Trophoblast cell (in vitro differentiated cells and primary cell): ENCODE measurements around the gene RGPD3.
"Not testable (repeated sequence)": the region's sequence is repeated elsewhere in the genome, so short reads cannot be mapped to it uniquely, and the experiment has no call there.

Source experiments
- DNase-seq, 2 donors: peaks; one replicate each; pipeline ENCODE4 v3.0.0-alpha.2; 2016
- H2AFZ ChIP-seq: 2 replicates; pipeline ENCODE4 v1.6.1; 2013; ENCODE audit warnings: low read length, moderate library complexity, mild to moderate bottlenecking; ENCODE audit not compliant: insufficient read depth, poor library complexity
- H2AK5ac ChIP-seq: 2 replicates; pipeline ENCODE4 v1.6.1; 2013; ENCODE audit warnings: mild to moderate bottlenecking, low read length
- H2BK120ac ChIP-seq: 2 replicates; pipeline ENCODE4 v1.6.1; 2013; ENCODE audit warnings: low read length, mild to moderate bottlenecking, moderate library complexity; ENCODE audit not compliant: insufficient read depth, poor library complexity
- H2BK12ac ChIP-seq: 2 replicates; pipeline ENCODE4 v1.6.1; 2013; ENCODE audit warnings: mild to moderate bottlenecking, low read length, moderate library complexity
- H2BK5ac ChIP-seq: 2 replicates; pipeline ENCODE4 v1.6.1; 2013; ENCODE audit warnings: low read length, low read depth, moderate library complexity, mild to moderate bottlenecking; ENCODE audit not compliant: poor library complexity
- H3K14ac ChIP-seq: 2 replicates; pipeline ENCODE4 v1.6.1; 2013; ENCODE audit warnings: mild to moderate bottlenecking, low read length
- H3K18ac ChIP-seq: 2 replicates; pipeline ENCODE4 v1.6.1; 2013; ENCODE audit warnings: mild to moderate bottlenecking, low read length
- H3K23ac ChIP-seq: 2 replicates; pipeline ENCODE4 v1.6.1; 2013; ENCODE audit warnings: low read length
- H3K27ac ChIP-seq: 2 replicates; pipeline ENCODE4 v1.5.1; 2013; ENCODE audit warnings: low read depth, mild to moderate bottlenecking, inconsistent platforms, low read length, moderate library complexity
- H3K27me3 ChIP-seq: 2 replicates; pipeline ENCODE4 v1.6.1; 2013; ENCODE audit warnings: inconsistent platforms, mild to moderate bottlenecking, low read length, moderate library complexity; ENCODE audit not compliant: insufficient read depth
- H3K36me3 ChIP-seq, 2 experiments: 1 replicate in 1 of 2; 2 replicates in 1 of 2; pipeline ENCODE4 v1.6.1; 2013; ENCODE audit warnings: low read length in 2 of 2, mild to moderate bottlenecking in 2 of 2, moderate library complexity in 1 of 2; ENCODE audit not compliant: insufficient read depth in 2 of 2, control insufficient read depth in 1 of 2
- H3K4ac ChIP-seq: 2 replicates; pipeline ENCODE4 v1.6.1; 2013; ENCODE audit warnings: low read depth, mild to moderate bottlenecking, low read length, moderate library complexity
- H3K4me1 ChIP-seq, 2 experiments: 1 replicate in 1 of 2; 2 replicates in 1 of 2; pipeline ENCODE4 v1.6.1; 2013; ENCODE audit warnings: low read length in 2 of 2, mild to moderate bottlenecking in 2 of 2, moderate library complexity in 1 of 2; ENCODE audit not compliant: insufficient read depth in 2 of 2, control insufficient read depth in 1 of 2
- H3K4me2 ChIP-seq: 2 replicates; pipeline ENCODE4 v1.6.1; 2013; ENCODE audit warnings: inconsistent platforms, mild to moderate bottlenecking, low read length, moderate library complexity
- H3K4me3 ChIP-seq: 2 replicates; pipeline ENCODE4 v1.5.1; 2013; ENCODE audit warnings: mild to moderate bottlenecking, low read depth, low read length, inconsistent platforms
- H3K79me1 ChIP-seq: one replicate; pipeline ENCODE4 v1.6.1; 2013; ENCODE audit warnings: low read length
- H3K79me2 ChIP-seq: 2 replicates; pipeline ENCODE4 v1.6.1; 2013; ENCODE audit warnings: low read length, mild to moderate bottlenecking; ENCODE audit not compliant: control insufficient read depth, insufficient read depth, poor library complexity
- H3K9ac ChIP-seq: 2 replicates; pipeline ENCODE4 v1.6.1; 2013; ENCODE audit warnings: mild to moderate bottlenecking, low read length
- H3K9me3 ChIP-seq: 2 replicates; pipeline ENCODE4 v1.6.1; 2013; ENCODE audit warnings: low read depth, mild to moderate bottlenecking, control low read depth, inconsistent platforms, low read length; ENCODE audit not compliant: insufficient read depth
- H4K12ac ChIP-seq: 2 replicates; pipeline ENCODE4 v1.6.1; 2013; ENCODE audit warnings: low read depth, mild to moderate bottlenecking, low read length, moderate library complexity
- H4K8ac ChIP-seq: 2 replicates; pipeline ENCODE4 v1.6.1; 2013; ENCODE audit warnings: low read depth, mild to moderate bottlenecking, low read length, moderate library complexity
- H4K91ac ChIP-seq: one replicate; pipeline ENCODE4 v1.6.1; 2013; ENCODE audit warnings: low read depth, mild to moderate bottlenecking, low read length, moderate library complexity
- WGBS: extraction: QIAGEN DNeasy Blood & Tissue Kit; methylation state at CpG from one replicate; pipeline ENCODE4 v1.1.7; 2013; ENCODE audit warnings: missing lambda C conversion rate; ENCODE audit not compliant: insufficient read length, insufficient coverage; ENCODE audit errors: extremely low coverage; 5-methylcytosine and 5-hydroxymethylcytosine counted together

RGPD3 gene

DNA sequence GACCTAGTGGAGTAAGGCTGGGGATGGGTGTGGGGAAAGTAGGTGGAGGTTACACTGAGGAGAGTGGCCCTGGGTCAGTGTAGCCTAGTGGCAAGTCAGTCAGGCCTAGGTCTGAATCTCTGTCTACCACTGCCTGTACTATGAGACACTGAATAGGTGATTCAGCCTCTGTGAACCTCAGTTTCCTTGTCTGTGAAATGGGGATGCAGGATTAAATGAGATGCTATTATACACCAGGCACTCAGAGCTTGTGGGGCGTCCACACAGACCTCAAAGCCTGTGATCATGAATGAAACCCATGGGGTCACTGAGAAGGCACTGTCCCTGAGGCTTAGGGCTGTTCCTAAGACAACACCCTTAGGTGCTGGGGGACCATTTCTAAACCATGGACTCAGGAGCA lies 30.3 kb upstream of the RGPD3 start:
- no CpG with 5 or more reads among the region's 1 CpG for WGBS
- H3K14ac ChIP-seq, H3K27ac ChIP-seq, H3K18ac ChIP-seq, H3K4ac ChIP-seq, H3K4me2 ChIP-seq, H2BK5ac ChIP-seq, H3K36me3 ChIP-seq, H3K27me3 ChIP-seq, H4K8ac ChIP-seq, H3K4me1 ChIP-seq, H4K12ac ChIP-seq, H3K4me3 ChIP-seq, H2BK12ac ChIP-seq, H3K9ac ChIP-seq, H4K91ac ChIP-seq, H2AFZ ChIP-seq, H3K23ac ChIP-seq, H3K79me1 ChIP-seq, H3K79me2 ChIP-seq, H2BK120ac ChIP-seq, DNase-seq, H3K9me3 ChIP-seq, H2AK5ac ChIP-seq: not testable (repeated sequence)

GRCh38 chr2:106492913-106493312 lies 24.7 kb upstream of the RGPD3 start:
- H2AFZ ChIP-seq, H3K27ac ChIP-seq, H3K36me3 ChIP-seq, H4K91ac ChIP-seq, H2BK5ac ChIP-seq, H3K9me3 ChIP-seq, H3K9ac ChIP-seq, H4K8ac ChIP-seq, H3K4me2 ChIP-seq, H3K4me3 ChIP-seq, H3K18ac ChIP-seq, H2AK5ac ChIP-seq, H3K23ac ChIP-seq, H3K27me3 ChIP-seq, H3K79me1 ChIP-seq, H3K4me1 ChIP-seq, H2BK12ac ChIP-seq, H3K79me2 ChIP-seq, H2BK120ac ChIP-seq, H3K4ac ChIP-seq, H4K12ac ChIP-seq, H3K14ac ChIP-seq, DNase-seq: not testable (repeated sequence)
- no CpG with 5 or more reads among the region's 6 CpGs for WGBS

DNA sequence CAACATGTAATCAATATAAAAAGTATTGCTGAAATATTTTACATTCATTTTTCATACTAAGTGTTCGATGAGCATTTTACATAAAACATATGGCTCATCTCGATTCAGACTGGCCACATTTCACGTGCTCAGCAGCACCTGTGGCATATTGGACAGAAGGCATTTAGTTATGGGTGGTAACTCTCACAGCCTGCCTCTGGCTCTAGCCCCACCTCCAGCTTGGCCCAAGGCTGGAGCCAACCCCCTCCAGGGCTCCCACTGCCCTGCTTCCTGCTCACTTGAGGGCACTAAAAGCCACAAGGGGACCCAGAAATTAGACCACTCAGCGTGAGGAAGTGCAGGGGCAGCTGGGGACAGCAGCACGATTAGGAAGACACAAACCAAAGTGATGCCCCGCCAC lies 24.2 kb upstream of the RGPD3 start:
- H3K27ac ChIP-seq, H3K18ac ChIP-seq, H2AFZ ChIP-seq, H3K4ac ChIP-seq, H2BK12ac ChIP-seq, H2BK5ac ChIP-seq, H3K27me3 ChIP-seq, H3K4me1 ChIP-seq, H3K4me2 ChIP-seq, H3K23ac ChIP-seq, H4K12ac ChIP-seq, H3K9me3 ChIP-seq, H3K14ac ChIP-seq, H3K79me2 ChIP-seq, H3K4me3 ChIP-seq, H2AK5ac ChIP-seq, H3K79me1 ChIP-seq, H3K9ac ChIP-seq, H4K91ac ChIP-seq, DNase-seq, H2BK120ac ChIP-seq, H3K36me3 ChIP-seq: not testable (repeated sequence)
- WGBS = no CpG with 5 or more reads among the region's 6 CpGs
- H4K8ac ChIP-seq = peak overlapping the region; percentile 73

GRCh38 chr2:106489701-106490100 lies 21.5 kb upstream of the RGPD3 start:
- not testable (repeated sequence) for H3K9me3 ChIP-seq, H3K18ac ChIP-seq, H3K36me3 ChIP-seq, H3K9ac ChIP-seq, H3K27ac ChIP-seq, H2AK5ac ChIP-seq, H3K4ac ChIP-seq, H4K91ac ChIP-seq, H3K4me3 ChIP-seq, H2BK5ac ChIP-seq, H3K79me1 ChIP-seq, H2BK12ac ChIP-seq, H4K12ac ChIP-seq, H3K4me2 ChIP-seq, H3K79me2 ChIP-seq, DNase-seq, H3K27me3 ChIP-seq, H2BK120ac ChIP-seq, H4K8ac ChIP-seq, H3K14ac ChIP-seq, H3K23ac ChIP-seq, H3K4me1 ChIP-seq, H2AFZ ChIP-seq
- no CpG with 5 or more reads among the region's 6 CpGs for WGBS
